Mammary epithelial cell (primary cell): ENCODE results near the gene UBXN7.
"Not testable (repeated sequence)": the region's sequence is repeated elsewhere in the genome, so short reads cannot be mapped to it uniquely, and the experiment has no call there.

Experiments
- EZH2 ChIP-seq: IDR thresholded peaks from 2 replicates; pipeline ENCODE4 v1.6.1; 2012; ENCODE audit warnings: low read length, inconsistent platforms, borderline replicate concordance
- TF ChIP-seq, protein P1 (sequence below), 2 donors: IDR thresholded peaks in 1 of 2; conservative IDR thresholded peaks in 1 of 2; 2 replicates each; pipeline ENCODE4 v1.5.1; 2011 to 2012; ENCODE audit warnings: inconsistent platforms in 2 of 2, low read length in 2 of 2, mild to moderate bottlenecking in 2 of 2, control low read depth in 1 of 2, low read depth in 1 of 2; ENCODE audit not compliant: insufficient read depth in 1 of 2; ENCODE audit errors: extremely low read depth in 1 of 2

DNA sequence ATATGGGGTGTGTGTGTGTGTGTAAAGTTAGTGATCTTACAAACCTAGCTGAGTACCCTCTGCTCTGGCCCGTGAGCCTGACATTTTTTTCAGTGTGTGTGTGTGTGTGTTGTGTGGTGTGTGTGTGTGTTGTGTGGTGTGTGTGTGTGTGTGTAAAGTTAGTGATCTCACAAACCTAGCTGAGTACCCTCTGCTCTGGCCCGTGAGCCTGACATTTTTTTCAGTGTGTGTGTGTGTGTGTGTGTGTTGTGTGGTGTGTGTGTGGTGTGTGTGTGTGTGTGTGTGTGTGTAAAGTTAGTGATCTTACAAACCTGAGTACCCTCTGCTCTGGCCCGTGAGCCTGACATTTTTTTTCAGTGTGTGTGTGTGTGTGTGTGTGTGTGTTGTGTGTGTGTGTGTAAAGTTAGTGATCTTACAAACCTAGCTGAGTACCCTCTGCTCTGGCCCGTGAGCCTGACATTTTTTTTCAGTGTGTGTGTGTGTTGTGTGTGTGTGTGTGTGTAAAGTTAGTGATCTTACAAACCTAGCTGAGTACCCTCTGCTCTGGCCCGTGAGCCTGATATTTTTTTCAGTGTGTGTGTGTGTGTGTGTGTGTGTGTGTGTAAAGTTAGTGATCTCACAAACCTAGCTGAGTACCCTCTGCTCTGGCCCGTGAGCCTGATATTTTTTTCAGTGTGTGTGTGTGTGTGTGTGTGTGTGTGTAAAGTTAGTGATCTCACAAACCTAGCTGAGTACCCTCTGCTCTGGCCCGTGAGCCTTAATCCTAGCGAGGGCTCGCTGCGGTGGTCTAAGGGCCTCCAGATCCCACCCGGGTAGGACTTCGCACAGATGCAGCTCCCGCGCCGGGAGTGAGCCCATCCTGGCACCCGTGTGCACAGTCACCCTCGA lies 115.2 kb downstream of the UBXN7 start:
- TF ChIP-seq, protein P1, sequence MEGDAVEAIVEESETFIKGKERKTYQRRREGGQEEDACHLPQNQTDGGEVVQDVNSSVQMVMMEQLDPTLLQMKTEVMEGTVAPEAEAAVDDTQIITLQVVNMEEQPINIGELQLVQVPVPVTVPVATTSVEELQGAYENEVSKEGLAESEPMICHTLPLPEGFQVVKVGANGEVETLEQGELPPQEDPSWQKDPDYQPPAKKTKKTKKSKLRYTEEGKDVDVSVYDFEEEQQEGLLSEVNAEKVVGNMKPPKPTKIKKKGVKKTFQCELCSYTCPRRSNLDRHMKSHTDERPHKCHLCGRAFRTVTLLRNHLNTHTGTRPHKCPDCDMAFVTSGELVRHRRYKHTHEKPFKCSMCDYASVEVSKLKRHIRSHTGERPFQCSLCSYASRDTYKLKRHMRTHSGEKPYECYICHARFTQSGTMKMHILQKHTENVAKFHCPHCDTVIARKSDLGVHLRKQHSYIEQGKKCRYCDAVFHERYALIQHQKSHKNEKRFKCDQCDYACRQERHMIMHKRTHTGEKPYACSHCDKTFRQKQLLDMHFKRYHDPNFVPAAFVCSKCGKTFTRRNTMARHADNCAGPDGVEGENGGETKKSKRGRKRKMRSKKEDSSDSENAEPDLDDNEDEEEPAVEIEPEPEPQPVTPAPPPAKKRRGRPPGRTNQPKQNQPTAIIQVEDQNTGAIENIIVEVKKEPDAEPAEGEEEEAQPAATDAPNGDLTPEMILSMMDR (conservative IDR thresholded peaks at IDR 0.05 in 1 of 2, IDR thresholded peaks at IDR 0.05 in 1 of 2; ENCODE audit: extremely low read depth in 1 of 2, insufficient read depth in 1 of 2, low read depth in 1 of 2, low read length in 2 of 2), result not testable (repeated sequence)
- TF ChIP-seq EZH2, result not testable (repeated sequence)
